Stimulated activated CD8-positive, alpha-beta memory T cell treated with anti-CD3 and anti-CD28 coated beads, Interleukin-7, amount 100 ng/mL, for 24 hours (primary cell): ENCODE data around the gene ZBED5.

Source experiments
- DNase-seq: peaks from one replicate; pipeline ENCODE4 v3.0.0-alpha.2; 2020; ENCODE audit warnings: low read depth

Gene ZBED5

DNA sequence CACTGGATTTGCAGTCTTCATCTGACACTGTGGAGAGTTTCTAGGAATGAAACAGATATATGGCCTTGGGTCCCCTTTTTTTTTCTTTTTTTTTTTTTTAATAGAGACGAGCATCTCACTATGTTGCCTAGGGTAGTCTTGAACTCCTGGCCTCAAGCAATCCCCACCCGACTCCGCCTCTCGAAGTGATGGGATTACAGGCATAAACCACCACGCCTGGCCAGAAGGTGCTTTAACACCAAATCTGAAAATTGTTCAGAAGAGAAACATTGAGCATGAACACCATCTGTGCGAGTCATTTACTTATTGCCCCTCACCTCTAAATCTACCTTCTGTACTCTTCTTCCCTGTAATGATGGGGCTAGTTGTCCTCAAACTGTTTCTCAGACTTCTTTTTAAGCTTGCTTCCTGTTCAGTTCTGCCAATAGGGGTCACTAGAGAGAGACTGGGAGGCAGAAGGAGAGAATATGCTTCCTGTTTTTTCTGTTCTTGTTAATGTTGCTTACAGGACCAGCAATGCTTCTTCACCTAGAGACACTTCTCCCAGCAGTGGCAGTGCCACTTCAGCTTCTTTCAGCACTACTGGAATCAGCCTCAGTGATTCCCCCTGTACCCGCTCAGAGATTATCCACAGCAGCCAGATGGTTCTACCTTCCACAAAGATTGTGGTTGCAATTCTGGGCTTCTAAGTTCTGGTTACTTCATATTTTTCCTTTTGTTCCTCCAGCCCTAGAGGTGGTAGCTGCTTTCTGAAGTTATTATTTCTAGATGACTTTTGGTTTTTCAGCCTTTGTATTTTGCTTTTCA is 20.8 kb upstream of the ZBED5 start:
- DNase-seq: no peak

DNA sequence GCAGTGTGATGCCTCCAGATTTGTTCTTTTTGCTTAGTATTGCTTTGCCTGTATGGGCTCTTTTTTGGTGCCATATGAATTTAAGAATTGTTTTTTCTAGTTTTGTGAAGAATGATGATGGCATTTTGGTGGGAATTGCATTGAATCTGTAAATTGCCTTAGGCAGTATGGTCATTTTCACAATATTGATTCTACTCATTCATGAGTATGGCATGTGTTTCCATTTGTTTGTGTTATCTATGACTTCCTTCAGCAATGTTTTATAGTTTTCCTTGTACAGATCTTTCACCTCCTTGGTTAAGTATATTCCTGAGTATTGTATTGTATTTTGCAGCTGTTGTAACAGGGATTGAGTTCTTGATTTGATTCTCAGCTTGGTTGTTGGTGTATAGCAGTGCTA is 18.3 kb upstream of the ZBED5 start:
- DNase-seq: no peak

DNA sequence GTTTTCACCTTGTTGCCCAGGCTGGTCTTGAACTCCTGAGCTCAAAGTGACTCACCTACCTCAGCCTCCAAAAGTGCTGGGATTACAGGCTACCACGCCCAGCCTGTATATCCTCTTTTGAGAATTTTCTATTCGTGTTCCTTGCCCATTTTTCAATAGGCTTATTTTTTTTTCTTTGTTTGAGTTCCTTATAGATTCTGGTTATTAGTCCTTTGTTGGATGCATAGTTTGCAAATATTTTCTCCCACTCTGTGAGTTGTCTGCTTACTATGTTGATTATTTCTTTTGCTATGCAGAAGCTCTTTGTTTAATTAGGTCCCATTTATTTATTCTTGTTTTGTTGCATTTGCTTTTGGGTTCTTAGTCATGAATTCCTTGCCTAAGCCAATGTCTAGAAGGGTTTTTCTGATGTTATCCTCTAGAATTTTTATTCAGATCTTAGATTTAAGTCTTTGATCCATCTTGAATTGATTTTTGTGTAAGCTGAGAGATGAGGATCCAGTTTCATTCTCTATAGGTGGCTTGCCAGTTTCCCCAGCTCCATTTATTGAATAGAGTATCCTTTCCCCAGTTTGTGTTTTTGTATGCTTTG is 17.7 kb upstream of the ZBED5 start:
- DNase-seq: no peak

DNA sequence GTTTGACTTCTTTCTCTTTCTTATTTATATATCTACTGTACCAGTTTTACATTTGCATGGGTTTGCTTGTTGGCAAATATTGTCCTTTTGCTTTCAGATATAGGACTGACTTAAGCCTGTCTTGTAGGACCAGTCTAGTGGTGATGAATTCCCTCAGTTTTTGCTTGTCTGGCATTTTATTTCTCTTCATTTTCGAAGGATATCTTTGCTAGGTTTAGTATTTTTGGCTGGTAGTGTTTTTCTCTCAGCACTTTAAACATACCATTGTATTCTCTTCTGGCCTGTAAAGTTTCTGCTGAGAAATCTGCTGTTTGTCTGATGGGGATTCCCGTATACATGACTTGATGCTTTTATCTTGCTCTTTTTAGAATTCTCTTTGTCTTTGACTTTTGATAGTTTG is 14.2 kb upstream of the ZBED5 start:
- DNase-seq: no peak

DNA sequence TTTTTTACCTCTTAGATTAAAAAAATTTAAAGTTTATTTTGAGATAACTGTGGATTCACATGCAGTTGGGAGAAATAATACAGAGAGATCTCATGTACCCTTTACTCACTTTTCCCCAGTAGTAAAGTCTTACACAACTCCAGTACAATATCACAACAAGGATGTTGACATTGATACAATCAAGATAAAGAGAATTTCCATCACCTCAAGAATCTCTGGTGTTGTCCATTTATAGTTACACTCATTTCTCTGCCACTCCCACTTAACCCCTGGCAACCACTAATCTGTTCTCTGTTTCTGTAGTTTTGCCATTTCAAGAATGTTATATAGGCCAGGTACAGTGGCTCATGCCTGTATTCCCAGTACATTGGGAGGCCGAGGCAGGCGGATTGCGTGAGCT is 10.5 kb upstream of the ZBED5 start:
- DNase-seq: no peak

DNA sequence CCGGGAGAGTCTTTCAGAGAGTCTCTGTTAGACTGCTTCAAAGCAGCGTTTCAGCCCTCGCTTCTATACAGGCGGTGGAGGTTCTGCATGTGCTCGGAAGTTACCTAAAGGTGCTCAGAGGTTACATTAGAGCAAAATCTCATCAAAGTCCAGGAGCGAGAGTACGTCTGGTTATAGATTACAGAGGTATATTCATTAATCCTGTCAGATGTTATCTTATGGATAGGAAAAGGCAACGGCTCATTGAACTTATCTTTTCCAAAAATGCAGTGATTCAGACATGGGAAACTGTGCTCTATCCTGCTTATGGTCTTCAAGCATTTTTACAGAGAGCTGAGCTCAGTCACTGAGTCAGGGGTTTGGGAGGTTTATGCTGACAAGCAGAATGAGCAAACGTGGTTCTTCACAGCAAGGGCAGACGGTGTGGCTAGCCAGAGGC is 9.1 kb upstream of the ZBED5 start:
- no peak for DNase-seq

DNA sequence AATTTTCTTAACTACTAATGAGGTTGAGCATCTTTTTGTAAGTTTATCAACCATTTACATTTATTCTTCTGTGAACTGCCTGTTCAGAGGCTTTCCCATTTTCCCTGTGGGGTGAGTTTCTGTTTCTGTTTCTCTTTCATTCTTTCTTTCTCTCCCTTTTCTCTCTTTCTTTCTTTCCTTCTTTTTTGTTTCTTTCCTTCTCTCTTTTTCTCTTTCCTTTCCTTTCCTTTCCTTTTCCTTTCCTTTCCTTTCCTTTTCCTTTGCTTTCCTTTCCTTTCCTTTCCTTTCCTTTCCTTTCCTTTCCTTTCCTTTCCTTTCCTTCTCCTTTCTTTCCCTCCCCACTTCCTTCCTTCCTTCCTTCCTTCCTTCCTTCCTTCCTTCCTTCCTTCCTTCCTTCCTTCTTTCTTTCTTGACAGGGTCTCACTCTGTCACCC is 8.0 kb upstream of the ZBED5 start:
- no peak for DNase-seq

DNA sequence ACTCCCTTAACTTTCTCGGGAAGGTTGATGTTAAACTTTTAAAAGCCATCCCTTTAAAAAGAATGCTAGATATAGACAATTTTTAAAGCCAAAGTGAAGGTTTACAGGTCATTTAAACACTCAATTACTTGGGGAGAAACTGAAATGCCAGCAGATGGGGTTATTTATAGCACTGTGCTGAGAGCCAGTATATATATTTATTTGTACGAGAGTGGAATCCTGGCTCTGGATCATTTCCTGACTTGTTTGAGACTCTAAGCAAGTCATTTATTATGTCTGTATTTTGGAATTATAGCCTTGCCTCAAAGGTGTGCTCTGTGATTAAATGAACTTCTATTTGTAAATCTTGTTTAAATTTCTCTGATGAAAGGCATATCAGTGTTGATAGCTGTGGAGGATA is 6.8 kb upstream of the ZBED5 start:
- no peak for DNase-seq

DNA sequence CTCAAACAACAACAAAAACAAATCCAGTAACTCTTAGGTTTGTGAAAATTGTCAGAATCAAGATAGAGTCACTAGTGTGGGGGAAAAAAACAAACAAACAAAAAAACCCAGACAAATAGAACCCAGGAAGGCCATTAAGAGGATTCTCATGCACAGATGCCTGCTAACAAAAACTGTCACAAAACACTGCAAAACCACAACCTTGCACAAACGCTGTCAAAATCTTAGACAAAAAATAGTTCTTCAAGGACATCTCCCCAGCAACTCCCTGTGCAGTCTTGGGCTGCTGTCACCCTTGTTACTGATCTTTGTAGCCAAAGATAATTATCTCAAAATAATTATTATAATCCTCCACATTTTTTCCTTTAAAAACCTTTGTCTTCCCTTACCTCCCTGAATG is 4.6 kb upstream of the ZBED5 start:
- DNase-seq: no peak

DNA sequence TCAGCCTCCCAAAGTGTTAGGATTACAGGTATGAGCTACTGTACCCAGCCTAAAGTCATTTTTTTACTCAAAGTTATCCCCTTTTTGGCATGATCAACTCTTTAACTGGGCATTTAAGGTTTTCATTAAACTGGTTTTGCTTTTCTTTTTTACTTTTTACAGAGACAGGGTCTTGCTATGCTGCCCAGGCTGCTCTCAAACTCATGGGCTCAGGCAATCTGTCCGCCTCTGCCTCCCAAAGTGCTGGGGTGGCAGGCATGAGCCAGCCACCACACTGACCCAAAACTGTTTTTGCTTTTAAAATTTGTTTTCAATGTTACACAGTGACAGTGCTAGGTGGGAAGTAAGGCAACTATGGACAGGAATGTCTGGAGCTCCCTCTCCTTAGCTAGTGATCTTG is 3.9 kb upstream of the ZBED5 start:
- DNase-seq: no peak

DNA sequence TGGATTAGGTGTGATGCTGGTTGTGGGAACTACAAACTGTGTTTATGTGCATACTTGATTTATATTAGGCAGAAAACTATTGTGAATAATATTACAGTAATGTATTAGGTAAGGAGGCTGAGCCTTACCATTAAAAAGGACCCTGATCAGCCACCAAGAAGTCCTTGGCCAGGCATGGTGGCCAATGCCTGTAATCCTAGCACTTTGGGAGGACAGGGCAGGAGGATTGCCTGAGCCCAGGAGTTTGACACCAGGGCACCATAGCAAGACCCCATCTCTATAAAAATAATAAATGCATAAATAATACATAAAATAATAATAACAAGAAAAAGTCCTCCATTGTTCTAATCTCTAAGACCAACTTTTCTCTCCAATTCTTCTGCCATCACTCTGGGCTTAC is 3.2 kb upstream of the ZBED5 start:
- DNase-seq: no peak

DNA sequence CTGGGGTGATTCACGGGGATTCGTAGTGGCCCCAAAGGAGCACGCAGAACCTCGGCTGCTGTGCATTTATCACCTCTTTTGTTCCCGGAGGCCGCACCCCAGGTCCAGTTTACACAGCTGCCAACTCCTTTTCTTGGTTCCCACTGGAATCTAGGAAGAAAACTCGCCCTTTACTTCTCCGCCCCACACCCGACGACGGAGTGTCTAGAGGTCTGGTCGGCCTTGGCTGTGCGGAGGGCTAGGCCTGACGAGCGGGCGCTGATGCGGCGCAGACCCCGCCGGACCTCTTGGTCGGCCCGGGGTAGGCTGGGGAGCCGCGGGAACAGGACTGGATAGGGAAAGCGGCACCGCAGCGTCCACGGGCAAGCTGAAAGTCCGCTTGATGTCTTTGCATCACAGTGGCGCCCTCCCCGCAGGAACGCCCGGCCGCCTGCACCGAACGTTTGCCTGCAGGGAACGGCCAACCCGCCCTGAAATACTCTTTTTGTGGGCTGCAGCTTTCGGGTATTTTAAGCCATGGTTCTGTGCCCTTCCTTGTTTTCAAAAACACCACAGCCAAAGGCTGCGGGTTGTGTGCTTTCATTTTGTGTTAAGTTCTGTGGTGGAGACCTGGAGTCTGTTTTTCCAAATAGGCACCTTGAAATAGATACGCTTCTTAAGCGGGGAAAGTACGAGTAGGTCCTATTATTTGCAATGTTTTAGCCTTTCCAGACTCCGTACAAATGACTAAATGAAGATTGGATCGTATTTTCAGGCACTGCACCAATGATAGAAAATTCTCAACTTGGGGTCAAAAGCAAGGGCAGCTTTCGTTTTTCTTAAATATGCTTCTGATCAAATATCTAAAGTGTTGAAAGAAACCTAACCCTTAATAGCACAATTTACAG is 829 bp upstream of the ZBED5 start:
- no peak for DNase-seq

DNA sequence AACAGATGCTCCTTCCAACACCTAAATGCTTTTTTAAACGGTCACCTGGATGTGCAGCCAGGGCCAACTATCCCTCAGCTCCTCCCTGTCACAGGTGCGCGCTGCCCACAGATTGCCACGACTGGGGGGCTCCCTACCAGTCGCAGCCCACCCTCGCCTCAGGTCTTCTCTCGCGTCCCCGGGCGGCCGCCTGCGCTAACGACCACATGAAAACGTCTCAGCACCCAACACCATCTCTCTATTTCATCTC is 469 bp downstream of the ZBED5 start:
- no peak for DNase-seq

DNA sequence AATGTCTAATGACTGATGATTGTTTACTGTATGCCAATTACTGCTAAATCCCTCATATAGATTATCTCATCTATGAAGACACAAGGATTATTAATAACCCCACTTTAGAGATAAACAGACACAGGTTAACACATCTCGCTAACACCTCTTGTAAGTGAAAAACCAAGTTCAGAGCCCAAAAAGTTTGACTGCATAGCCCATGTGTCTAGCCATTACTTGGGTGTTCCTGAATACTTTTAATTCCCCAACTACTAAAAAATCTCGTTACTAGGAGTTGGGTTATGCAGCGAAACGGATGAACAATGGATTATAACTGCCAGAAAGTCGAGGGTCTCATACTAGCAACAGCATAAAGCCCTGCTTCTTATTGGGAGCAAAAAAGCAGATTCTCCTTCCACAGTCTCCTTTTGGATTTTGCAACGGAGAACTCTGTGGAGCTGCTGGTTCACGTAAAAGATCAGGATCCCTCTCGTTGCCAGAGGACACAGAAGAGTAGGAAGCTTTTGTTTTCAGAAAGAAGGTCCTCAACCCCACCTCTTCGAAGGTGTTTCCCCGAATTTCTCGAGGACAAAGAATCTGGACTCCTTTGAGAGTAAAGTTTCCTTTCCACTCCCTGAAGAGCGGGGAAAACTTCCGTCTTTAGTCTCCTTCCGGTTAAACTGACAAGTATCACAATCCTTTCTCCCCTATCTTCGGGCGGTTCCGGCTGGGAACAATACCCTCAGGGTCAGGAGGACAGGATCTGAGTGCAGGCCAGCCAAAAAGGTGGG is 979 bp downstream of the ZBED5 start:
- DNase-seq: no peak

DNA sequence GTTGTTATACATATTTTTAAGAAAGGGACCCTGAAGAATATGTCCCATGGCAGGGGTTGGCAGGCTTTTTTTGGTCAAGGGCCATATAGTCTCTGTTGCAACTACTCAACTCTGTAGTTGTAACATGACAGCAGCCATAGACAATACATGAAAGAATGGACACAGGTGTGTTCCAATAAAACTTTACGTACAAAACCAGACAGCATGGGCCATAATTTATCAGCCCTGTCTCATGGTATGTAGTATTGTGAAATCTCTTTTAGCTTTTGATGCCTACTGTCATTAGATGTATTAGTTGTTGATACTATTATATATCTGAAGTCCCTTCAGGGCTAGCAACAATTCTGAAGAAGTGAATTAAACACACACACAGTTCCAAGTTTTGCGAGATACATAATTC is 2.6 kb downstream of the ZBED5 start:
- no peak for DNase-seq

DNA sequence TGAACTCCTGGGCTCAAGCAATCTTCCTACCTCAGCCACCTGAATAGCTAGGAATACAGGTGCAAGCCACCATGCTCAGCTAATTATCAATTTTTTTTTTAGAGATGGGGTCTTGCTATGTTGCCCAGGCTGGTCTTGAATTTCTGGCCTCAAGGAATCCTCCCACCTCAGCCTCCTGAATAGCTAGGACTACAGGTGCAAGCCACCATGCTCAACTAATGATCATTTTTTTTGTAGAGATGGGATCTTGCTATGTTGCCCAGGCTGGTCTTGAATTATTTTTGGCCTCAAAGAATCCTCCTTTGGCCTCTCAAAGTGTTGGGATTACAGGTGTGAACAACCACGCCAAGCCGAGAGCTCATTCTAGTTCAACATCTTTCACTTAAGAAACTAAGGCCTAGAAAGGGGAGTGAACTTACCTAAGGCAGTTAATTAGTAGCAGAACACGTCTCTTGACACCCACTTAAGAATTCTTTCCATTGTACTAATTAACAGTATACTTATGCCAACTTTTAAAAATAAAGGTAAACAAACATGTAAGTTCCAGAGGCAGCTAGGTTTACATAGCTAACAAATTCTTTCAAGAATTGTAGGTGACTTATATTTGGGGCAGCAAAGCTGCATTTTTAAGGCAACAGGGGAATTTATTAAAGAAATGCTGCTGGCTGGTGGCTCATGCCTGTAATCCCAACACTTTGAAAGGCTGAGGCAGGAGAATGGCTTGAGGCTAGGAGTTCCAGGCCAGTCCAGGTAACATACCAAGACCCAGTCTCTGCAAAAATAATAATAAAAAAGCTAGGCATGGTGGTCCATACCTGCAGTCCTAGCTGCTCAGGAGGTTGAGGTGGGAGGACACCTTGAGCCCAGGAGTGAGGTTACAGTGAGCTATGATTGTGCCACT is 9.6 kb downstream of the ZBED5 start:
- DNase-seq: no peak

DNA sequence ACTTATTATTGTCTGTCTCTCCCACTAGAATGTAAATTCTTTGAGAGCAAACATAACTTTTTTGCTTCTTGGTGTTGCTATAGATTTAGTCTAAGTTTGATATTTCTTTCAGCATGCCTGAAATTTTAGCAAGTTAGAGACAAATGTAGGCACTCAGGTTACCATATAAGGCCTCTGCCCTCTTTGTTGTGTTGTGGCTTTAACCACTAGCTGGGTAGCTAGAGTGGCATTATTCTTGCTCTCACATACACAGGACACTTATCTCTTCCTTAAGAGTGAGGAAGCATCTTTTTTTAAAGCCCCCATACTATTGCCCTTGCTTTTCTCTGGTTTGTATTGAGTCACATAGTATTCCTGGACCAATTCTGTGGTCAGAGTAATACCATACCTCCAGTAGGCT is 11.2 kb downstream of the ZBED5 start:
- no peak for DNase-seq

DNA sequence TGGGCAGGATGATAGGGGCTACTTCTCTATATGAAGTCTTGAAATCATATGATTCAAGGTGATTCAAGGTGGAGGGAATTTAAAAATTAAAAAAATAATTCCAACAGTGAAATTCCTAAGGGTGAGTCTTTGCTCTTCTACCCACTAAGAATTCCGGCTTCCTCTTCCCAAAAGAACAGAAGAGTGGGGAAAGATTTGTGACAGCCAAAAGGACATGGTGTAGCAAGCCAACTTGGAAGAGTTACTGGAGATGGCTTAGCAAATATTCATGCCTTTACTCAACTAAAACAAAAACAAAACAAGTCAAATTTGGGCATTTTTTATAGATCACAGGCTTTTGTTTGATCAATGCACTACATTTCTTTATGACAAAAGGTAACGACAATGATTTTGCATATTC is 12.3 kb downstream of the ZBED5 start:
- no peak for DNase-seq

DNA sequence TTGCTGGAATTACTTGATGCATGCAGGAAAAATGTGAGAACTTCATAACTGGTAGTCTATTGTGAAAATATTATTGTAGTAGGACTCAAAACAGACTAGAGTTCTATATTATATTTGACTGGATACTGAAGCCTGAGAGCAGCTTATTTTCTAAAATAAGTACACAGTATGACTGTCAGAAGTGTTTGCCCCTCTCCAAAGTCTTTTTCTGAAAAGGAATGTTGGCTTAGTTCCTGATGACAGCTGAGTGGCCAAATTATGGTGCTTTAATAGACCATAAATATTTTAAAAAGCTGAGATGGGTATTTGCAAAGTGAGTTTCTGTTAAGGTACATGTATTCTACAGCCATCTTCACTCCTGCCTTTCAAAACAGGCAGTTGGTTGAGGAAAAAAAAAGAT is 13.1 kb downstream of the ZBED5 start:
- no peak for DNase-seq

DNA sequence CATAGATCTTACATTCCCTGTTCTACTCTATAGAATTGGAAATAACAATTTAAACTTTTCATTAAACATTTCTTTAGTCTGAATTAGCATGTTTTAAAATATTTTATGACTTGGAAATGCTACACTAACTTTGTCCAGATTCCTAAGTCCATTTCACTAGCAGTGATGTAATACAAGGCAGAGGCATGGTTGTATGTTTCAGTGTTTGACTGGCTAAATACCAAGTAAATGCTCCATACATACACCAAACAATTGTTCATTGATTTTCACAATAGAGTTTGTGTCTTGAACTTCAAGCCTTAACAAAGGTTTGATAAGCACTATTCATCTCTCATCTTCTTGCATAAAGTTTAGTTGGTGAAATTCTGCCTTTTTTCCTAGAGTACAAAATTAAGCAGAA is 13.5 kb downstream of the ZBED5 start:
- no peak for DNase-seq

DNA sequence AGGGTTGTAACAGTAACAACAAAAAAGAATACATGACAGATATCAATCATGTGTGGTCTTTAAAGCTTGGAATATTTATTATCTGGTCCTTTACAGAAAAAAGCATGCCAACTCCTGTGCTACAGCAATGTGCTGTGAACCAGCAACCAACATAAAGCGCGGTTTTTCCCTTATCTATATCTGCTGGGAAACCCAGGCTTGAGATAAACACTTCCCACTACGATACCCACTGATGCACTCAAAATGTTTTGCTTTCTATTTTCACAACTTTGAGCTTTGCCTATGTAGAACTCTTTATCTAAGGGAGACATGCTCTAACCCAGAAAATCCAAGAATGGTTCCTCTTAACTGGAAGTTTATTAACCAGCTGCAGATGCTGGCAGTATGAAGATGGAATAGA is 19.0 kb downstream of the ZBED5 start:
- DNase-seq: no peak

DNA sequence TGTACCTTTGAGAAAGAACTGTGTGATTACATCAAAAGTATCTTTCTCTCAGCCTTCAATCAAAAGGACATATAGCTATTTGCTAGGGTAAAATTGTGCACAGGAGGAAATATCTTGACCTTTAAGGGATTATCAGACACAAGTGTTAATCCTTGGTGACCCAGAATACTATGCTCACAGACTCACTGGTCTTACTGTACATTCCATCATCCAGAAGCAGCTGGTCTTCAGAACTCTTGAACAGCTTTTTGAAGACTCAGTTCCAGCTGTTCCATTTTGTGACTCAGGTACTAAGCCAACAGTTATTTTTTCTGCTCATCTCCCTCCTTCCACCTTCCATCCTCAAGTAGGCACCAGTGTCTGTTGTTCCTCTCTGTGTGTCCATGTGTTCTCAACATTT is 19.8 kb downstream of the ZBED5 start:
- no peak for DNase-seq
